Activated T-cell treated with anti-CD3 and anti-CD28 coated beads, Interleukin-2, amount 50 U/mL, for 48 hours (primary cell): ENCODE results near the gene RRBP1.
"Not testable (repeated sequence)": the region's sequence is repeated elsewhere in the genome, so short reads cannot be mapped to it uniquely, and the experiment has no call there.

Experiments
- DNase-seq, 2 experiments: peaks; one replicate each; pipeline ENCODE4 v3.0.0-alpha.2; 2020

The RRBP1 gene

DNA sequence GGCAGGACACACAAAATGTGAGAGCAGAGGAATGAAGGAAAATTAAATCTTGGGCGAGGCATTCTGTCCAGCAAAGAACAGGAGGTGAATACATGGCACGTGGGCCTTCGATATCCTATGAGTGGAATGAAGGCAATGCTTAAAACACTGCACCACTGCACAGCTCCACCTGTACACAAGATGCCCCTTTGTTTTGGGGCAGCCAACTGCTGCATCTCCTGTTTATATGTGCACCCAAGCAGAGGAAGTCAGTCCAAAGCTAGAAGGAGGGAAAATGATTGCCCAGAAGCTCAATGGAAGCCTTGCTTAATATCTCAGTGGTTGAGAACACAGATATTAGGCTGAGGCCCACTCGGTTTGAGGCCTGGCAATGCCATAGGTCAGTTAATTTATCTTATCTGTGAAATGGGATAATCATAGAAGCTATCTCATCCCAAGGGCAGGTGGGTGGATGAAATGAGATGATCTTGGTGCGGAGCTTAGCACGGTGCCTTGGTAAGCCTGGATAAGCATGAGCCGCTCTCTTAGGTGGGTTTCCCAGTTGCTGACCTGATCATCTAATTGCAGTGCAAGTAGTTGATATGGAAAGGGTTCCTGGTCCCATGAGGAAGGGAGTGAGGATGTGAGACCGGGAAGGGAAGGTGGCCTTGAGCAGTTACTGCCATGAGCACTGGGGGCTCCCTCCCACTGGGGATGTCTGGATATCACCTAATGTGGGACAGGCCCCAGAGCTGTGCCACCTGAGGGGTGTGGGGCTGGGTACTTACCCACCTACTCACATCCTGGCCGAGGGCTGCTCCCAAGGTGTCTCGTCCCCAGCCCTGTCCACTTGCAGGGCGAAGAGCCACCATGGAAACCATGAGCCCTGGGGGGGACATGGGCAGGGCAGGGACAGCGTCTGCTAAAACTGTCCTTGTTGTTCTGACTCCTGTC, 27.6 kb upstream of the RRBP1 start:
- no peak for DNase-seq

DNA sequence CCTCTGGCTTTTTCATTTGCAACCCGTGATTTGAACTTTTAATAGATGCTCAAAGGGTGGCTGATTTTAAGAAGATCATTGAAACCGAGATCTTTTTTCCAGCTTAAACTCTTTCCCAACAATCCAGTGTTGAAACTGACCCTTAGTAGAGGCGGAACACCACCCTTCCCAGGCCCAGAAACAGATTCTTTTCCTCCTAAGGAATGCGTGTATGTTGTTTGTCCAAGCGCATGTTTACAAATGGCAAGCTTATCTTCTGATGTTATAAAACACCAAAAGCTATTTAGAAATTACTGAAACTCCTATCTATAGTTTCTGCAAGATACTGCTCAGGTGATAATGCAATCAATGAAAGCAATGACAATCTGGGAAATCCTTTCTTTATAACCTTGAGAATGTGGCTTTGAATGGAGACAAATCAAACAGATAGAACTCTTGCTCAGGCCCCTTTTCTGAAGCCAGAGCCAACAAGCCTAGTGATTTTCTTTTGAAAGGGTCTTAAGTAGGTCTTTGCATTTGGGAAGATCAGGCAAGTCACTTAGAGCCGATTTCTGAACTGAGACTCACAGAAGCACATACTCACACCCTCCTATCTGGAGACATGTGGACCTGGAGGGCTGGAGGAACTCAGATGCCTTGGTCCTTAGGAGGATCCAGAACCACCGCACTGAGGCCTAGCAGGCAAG, 26.8 kb upstream of the RRBP1 start:
- no peak for DNase-seq

GRCh38 chr20:17707951-17708350, 25.9 kb upstream of the RRBP1 start:
- DNase-seq = not testable (repeated sequence)

DNA sequence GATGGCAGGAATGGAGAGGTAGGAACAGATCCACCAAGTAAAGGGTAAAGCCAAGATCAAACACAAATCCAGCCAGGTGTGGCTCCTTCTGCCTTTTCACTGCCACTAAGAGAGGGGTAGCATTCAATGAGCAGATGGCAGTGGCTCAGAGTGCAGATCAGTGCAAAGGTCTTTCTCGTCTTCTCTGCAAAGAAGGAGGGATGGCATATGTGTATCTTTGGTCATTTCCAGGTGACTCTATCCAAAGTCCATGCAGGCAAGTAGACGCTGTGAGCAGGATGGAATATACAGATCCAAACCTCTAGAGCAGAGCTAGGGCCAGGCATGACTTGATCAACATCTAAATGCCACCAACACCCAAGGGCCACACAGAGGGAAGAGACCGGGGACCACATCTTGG, 24.6 kb upstream of the RRBP1 start:
- DNase-seq = no peak

- DNase-seq = no peak
These were observed 23.9 kb upstream of the RRBP1 start for GRCh38 chr20:17705916-17706315.

GRCh38 chr20:17704589-17705317, 22.7 kb upstream of the RRBP1 start:
- DNase-seq = no peak

GRCh38 chr20:17701826-17702225, 19.8 kb upstream of the RRBP1 start:
- no peak for DNase-seq

DNA sequence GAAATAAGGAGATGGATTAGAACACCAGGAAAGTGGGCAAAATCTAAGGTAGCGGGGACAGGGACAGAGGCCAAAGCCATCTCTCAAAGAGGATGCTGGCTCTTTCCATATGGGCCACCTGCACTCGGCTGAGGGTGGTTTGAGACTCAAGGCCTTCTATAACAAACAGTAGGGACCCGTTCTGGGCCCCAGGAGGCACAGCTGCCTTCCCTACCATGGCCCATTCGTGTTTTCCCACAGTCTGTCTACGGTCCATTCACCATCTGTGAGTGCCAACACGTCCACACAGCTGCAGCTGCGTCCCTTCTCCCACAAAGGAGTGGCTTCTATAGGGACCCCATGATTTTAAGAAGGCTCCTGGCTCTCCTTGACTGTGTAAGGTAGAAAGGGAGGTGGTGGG, 18.6 kb upstream of the RRBP1 start:
- no peak for DNase-seq

- no peak for DNase-seq
These were observed 17.9 kb upstream of the RRBP1 start, which contains the start of gene BANF2 for GRCh38 chr20:17699931-17700351. Gene BANF2 (plus strand): TSS chr20:17699966. CDS start chr20:17725026, 25,060 bp downstream.

DNA sequence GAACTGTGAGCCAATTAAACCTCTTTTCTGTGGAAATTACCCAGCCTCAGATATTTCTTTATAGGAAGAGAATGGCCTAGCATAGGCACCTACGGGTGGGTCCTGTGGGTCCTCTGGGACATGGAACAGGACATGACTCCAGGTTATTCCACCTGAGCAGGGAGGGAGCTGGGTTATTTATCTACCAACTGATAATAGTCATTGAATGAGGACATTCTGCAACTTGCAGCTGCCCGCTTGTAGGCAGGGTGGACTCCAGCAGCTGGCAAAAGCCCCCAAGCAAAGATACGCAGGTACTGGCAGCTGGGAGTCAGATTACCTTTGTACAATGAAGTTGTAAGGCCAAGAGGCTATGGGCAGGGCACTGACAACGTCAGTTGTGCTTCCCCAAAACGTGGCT, 16.3 kb upstream of the RRBP1 start:
- no peak for DNase-seq

DNA sequence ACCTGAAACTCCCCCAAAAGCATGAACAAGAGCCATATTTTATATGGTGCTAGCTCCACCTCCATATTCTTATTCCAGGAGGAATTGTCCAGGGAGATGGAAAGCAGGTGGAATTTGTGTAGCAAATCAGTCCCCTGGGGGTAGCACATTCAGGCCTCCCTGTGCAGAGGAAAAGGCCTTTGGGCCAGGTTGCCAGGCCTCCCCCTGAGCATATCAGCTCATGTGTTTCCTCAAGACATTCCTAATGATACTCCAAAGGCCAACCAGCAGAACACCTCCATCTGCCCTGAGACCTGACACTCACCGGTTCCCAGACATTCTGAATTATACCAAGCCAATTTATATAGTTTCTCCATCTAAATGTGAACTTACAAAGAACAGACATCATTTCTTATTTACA, 15.1 kb upstream of the RRBP1 start:
- no peak for DNase-seq

- DNase-seq = no peak
These were observed 14.2 kb upstream of the RRBP1 start for GRCh38 chr20:17696287-17696686.

- DNase-seq = no peak
These were observed 12.7 kb upstream of the RRBP1 start for GRCh38 chr20:17694767-17695166.

GRCh38 chr20:17693444-17694001, 11.5 kb upstream of the RRBP1 start:
- DNase-seq = no peak

- DNase-seq = no peak
These were observed 9.7 kb upstream of the RRBP1 start for GRCh38 chr20:17691758-17692157.

DNA sequence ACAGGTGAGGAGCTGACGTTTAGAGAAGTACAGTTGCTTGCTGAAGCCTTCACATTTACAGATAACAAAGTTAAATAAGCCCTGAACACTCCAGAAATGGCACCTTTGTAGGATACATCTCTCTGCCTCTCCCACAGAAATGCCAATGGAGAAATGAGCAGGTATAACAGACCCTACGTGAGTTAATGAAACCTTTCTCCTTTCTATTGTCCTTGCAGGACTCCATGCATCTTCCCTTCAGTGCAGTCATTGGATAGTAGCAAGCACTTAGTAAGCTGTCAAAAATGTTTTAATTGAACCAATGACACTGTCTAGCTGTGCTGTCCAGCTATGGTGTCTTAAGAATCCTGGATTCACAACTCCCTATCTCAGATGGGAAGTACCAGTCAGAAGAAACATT, 8.1 kb upstream of the RRBP1 start:
- no peak for DNase-seq

DNA sequence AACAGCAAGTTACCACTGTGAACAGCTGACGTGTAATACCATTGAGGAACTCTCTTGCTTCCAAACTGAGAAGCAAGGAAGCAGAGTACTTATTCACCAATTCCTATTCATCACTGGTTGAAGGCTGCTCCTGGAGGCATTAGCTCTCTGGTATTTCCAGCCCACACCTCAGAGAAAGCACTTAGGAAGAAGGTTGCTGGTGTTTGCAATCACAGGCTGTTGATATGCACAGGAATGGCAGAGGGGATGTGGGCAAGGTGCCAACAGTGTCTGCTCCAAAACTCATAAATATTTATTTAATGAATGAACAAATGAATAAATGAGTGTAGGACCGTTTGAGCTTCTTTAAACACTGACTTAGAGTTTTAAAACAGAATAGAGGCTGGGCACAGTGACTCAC, 6.9 kb upstream of the RRBP1 start:
- DNase-seq = no peak

GRCh38 chr20:17687800-17688199, 5.8 kb upstream of the RRBP1 start:
- no peak for DNase-seq

- DNase-seq = no peak
These were observed 3.1 kb upstream of the RRBP1 start for GRCh38 chr20:17685168-17685567.

DNA sequence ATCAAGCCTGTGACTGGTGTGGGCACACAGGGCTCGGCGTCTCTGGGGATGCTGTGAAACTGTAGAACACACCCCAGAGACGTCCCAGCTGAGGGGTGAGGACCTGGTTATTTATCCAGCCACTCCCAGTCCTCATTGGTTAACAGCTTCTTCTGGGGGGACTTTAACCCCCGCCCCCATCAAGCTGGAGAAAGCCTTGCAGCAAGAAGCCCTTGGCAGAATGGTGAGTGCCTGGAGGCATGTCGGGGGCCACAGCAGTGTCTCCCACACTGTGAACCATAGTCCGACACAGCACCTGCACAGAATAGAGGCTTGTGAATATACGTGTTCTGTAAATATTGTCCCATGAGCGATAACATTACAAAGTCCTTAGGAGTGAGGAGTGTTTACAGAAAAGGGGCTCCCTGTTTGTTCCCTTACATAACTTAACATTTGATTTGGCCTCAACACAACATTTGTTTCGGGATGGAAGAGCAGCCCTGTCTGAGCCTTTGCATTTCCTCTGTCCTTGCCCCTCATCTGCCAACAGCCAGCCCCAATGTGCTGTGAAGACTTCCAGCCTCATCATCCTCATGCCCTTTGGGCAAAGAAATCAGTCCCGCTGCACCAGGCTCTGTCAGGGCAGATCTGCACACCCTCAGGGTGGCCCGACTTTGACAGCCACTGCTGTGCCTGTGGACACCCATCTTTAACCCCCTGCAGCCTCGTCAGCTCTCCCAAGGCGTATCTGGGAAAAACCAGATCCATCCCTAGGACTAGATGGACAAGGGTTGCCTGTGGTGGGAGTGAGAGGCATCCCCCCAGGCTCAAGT, 2.2 kb upstream of the RRBP1 start:
- no peak for DNase-seq

DNA sequence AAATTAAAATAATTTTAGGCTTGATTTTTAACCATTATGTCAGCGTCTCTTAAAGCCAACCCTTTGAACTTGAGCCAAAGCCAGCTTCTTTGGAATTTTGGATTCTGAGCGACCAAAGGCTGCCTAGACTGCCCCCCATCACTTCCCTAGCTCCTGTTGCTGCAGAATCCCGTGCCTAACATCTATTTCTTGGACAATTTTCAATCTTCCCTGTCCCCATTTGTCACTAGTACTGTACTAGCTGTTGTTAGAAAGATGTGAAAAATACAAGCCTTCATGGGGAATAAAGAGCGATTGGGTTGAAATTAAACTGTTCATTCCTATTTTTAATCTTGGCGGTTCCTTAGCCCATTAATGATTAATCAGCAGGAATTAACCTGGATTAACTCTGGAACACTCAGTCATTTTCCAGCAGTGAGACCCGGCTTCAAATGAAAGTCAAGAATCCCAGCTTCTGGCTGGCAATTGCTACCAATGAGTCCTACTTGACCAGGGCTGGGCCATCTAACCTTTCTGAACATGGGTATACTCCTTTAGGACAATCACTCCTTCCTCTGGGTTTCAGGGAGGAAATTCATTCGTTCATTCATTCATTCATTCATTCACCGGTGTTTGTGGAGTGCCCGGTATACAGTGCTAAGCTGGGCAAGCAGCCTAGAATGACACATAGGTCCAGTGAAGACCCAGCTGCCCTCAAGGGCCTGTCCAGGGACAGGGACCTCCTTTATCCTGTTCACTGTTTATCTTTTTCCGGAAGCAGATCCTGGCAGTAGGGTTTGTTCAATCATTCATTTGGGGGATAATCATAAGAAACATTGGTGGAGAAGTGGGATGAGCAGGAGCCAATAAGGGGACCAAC, 1.4 kb upstream of the RRBP1 start:
- DNase-seq = no peak
